Measurements from ENCODE around the gene PALMD.

GRCh38 chr1:99643021-99643779 lies 2.7 kb upstream of the PALMD start:
- TF ChIP-seq, protein P1, sequence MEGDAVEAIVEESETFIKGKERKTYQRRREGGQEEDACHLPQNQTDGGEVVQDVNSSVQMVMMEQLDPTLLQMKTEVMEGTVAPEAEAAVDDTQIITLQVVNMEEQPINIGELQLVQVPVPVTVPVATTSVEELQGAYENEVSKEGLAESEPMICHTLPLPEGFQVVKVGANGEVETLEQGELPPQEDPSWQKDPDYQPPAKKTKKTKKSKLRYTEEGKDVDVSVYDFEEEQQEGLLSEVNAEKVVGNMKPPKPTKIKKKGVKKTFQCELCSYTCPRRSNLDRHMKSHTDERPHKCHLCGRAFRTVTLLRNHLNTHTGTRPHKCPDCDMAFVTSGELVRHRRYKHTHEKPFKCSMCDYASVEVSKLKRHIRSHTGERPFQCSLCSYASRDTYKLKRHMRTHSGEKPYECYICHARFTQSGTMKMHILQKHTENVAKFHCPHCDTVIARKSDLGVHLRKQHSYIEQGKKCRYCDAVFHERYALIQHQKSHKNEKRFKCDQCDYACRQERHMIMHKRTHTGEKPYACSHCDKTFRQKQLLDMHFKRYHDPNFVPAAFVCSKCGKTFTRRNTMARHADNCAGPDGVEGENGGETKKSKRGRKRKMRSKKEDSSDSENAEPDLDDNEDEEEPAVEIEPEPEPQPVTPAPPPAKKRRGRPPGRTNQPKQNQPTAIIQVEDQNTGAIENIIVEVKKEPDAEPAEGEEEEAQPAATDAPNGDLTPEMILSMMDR (IDR thresholded peaks at IDR 0.05) = no peak
- TF ChIP-seq NFE2L2 (conservative IDR thresholded peaks at IDR 0.05; ENCODE audit: low read length) (no peak), CEBPB (IDR thresholded peaks at IDR 0.05) (no peak), RAD21 (conservative IDR thresholded peaks at IDR 0.05 in 1 of 2, IDR thresholded peaks at IDR 0.05 in 1 of 2) (no peak), POLR2AphosphoS2 (conservative IDR thresholded peaks at IDR 0.05; ENCODE audit: low read length) (no peak)

Measured in A549 (cell line).